HepG2 (cell line): ENCODE results near the gene NDUFS2. TPM values are rescaled to one million over a fixed set of nuclear protein-coding genes. Genes with fewer than 3 reads are reported as not detected.

Experiments used
- SP4 ChIP-seq: sonication (generic); formaldehyde crosslinking; IDR thresholded peaks from 2 replicates; pipeline ENCODE4 v1.8.1; 2023; ENCODE audit warnings: mild to moderate bottlenecking, missing genetic modification reagents
- ZNF567 ChIP-seq: sonication (generic); formaldehyde crosslinking; IDR thresholded peaks from 2 replicates; pipeline ENCODE4 v1.8.1; 2023; ENCODE audit warnings: mild to moderate bottlenecking, missing genetic modification reagents, borderline replicate concordance
- ZNF678 ChIP-seq: sonication (generic); formaldehyde crosslinking; IDR thresholded peaks from 2 replicates; pipeline ENCODE4 v1.4.0; 2020; ENCODE audit warnings: mild to moderate bottlenecking, missing genetic modification reagents
- polyA plus RNA-seq, 8 experiments: library from polyadenylated mRNA; depleted of rRNA in 3 of 8; stranded (reverse) in 7 of 8; unstranded in 1 of 8; fragments of >200 nt; fragmentation: Illumina TruSeq in 4 of 8; extraction: Trizol in 4 of 8; gene quantifications; 2 replicates each; pipeline versions ENCODE4 v1.2.1 to v1.2.3, GENCODE V29; 2011 to 2016; ENCODE audit warnings: low read depth in 4 of 8, missing spikeins in 1 of 8, mixed read lengths in 1 of 8; ENCODE audit not compliant: insufficient read depth in 1 of 8
- total RNA-seq, 5 experiments: library from RNA; depleted of rRNA; stranded (reverse); fragments of >200 nt; fragmentation: Illumina TruSeq; extraction: Trizol; gene quantifications; 2 replicates each; pipeline ENCODE4 v1.2.3, GENCODE V29; 2016; ENCODE audit warnings: low read depth in 1 of 5
- TF ChIP-seq, protein P1 (sequence below): sonication (generic); formaldehyde crosslinking; IDR thresholded peaks from 2 replicates; pipeline ENCODE4 v1.5.0; 2020; ENCODE audit warnings: missing genetic modification reagents
- TF ChIP-seq, protein P2 (sequence below): IDR thresholded peaks from 2 replicates; pipeline ENCODE4 v1.6.1; 2016; ENCODE audit warnings: mild to moderate bottlenecking, missing biosample characterization, missing genetic modification reagents
- TF ChIP-seq, protein P3 (sequence below): sonication (generic); formaldehyde crosslinking; IDR thresholded peaks from 2 replicates; pipeline ENCODE4 v1.9.0; 2022; ENCODE audit warnings: missing genetic modification reagents, mild to moderate bottlenecking, borderline replicate concordance
- TF ChIP-seq, protein P4 (sequence below): sonication (generic); formaldehyde crosslinking; IDR thresholded peaks from 2 replicates; pipeline ENCODE4 v1.5.1; 2020; ENCODE audit warnings: mild to moderate bottlenecking, missing genetic modification reagents, moderate library complexity
- TF ChIP-seq, protein P5 (sequence below): sonication (generic); formaldehyde crosslinking; IDR thresholded peaks from 2 replicates; pipeline ENCODE4 v1.5.0; 2020; ENCODE audit warnings: missing genetic modification reagents

NDUFS2 gene
- total and polyA plus RNA-seq, 2 of the 13 experiments (the other 11 are each of a cell fraction or from before 2014, with no cell fraction given): 89.9 to 118 TPM

DNA sequence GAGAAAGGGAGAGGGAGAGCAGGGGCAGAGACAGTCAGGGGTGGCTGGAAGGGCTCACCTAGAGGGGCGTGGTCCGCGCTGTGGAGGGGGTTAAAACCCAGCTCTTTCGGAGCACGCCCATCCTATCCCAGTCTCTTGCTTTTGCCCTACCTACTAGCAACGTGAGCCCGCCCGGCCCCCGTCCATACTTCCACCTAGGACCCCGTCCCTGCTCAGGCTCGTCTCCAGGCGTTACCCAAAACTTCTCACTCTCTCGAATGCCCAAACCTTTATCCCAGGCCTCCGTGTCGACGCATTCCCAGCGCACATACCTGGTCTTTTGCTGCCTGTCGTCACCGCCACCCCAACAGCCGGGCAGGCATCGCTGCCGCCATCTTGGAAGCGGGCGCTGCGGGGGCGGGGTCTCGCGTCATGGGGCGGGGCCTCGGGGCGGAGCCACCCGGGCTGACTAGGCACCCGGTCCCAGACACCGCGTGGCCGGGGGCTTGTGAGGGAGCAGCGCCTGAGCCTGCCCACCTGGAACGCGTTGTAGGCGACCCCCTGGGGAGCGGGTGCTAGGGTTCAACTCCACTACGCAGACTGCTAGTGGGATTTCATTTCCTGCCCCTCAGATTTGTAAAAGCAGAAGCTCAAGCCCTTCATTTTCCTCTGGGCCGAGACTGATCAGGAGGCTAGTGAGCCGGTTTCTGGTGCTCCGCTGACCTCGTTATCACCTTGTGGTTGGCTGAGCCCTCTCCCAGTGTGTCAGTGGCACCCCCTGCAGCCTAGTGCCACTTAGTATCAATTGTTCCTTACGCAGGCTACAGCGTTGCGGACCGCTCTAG, 24.8 kb upstream of the NDUFS2 start, which contains the start of gene B4GALT3 (continued):
- TF ChIP-seq SP4 (CRISPR knock-in tag): peak; percentile 95
- 0 out of 2 replicates have a peak, but pooled peaks have one; percentile 65 for TF ChIP-seq ZNF678 (CRISPR knock-in tag)
- TF ChIP-seq ZNF567 (CRISPR knock-in tag): no peak
- TF ChIP-seq, protein P1, sequence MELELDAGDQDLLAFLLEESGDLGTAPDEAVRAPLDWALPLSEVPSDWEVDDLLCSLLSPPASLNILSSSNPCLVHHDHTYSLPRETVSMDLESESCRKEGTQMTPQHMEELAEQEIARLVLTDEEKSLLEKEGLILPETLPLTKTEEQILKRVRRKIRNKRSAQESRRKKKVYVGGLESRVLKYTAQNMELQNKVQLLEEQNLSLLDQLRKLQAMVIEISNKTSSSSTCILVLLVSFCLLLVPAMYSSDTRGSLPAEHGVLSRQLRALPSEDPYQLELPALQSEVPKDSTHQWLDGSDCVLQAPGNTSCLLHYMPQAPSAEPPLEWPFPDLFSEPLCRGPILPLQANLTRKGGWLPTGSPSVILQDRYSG (CRISPR knock-in tag): no peak
- TF ChIP-seq, protein P2, sequence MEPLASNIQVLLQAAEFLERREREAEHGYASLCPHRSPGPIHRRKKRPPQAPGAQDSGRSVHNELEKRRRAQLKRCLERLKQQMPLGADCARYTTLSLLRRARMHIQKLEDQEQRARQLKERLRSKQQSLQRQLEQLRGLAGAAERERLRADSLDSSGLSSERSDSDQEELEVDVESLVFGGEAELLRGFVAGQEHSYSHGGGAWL: peak; percentile 90
- TF ChIP-seq, protein P3, sequence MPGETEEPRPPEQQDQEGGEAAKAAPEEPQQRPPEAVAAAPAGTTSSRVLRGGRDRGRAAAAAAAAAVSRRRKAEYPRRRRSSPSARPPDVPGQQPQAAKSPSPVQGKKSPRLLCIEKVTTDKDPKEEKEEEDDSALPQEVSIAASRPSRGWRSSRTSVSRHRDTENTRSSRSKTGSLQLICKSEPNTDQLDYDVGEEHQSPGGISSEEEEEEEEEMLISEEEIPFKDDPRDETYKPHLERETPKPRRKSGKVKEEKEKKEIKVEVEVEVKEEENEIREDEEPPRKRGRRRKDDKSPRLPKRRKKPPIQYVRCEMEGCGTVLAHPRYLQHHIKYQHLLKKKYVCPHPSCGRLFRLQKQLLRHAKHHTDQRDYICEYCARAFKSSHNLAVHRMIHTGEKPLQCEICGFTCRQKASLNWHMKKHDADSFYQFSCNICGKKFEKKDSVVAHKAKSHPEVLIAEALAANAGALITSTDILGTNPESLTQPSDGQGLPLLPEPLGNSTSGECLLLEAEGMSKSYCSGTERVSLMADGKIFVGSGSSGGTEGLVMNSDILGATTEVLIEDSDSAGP (CRISPR knock-in tag): peak; percentile 75; the same call in 1 of the 2 replicates
- TF ChIP-seq, protein P4, sequence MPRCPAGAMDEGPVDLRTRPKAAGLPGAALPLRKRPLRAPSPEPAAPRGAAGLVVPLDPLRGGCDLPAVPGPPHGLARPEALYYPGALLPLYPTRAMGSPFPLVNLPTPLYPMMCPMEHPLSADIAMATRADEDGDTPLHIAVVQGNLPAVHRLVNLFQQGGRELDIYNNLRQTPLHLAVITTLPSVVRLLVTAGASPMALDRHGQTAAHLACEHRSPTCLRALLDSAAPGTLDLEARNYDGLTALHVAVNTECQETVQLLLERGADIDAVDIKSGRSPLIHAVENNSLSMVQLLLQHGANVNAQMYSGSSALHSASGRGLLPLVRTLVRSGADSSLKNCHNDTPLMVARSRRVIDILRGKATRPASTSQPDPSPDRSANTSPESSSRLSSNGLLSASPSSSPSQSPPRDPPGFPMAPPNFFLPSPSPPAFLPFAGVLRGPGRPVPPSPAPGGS (CRISPR knock-in tag): 0 out of 2 replicates have a peak, but pooled peaks have one; percentile 50
- TF ChIP-seq, protein P5, sequence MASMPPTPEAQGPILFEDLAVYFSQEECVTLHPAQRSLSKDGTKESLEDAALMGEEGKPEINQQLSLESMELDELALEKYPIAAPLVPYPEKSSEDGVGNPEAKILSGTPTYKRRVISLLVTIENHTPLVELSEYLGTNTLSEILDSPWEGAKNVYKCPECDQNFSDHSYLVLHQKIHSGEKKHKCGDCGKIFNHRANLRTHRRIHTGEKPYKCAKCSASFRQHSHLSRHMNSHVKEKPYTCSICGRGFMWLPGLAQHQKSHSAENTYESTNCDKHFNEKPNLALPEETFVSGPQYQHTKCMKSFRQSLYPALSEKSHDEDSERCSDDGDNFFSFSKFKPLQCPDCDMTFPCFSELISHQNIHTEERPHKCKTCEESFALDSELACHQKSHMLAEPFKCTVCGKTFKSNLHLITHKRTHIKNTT (CRISPR knock-in tag): no peak
